Liver (tissue), 9 donors: ENCODE results near the gene WDR77. TPM values are rescaled to one million over a fixed set of nuclear protein-coding genes. Genes with fewer than 3 reads are reported as not detected.

ENCODE experiments used
- DNase-seq: peaks from one replicate; pipeline ENCODE4 v3.0.0-alpha.2; 2017; ENCODE audit warnings: low spot score
- H3K27ac ChIP-seq, 2 donors: one replicate each; pipeline ENCODE4 v1.7.0; 2013; ENCODE audit warnings: inconsistent platforms in 2 of 2, low read length in 2 of 2, control low read depth in 1 of 2, low read depth in 1 of 2, mild to moderate bottlenecking in 1 of 2
- H3K27me3 ChIP-seq, 4 donors: one replicate each; pipeline versions ENCODE4 v1.6.1 to v1.7.0; 2013; ENCODE audit warnings: low read length in 3 of 4, inconsistent platforms in 1 of 4, mild to moderate bottlenecking in 1 of 4, moderate library complexity in 1 of 4; ENCODE audit not compliant: control insufficient read depth in 4 of 4, insufficient read depth in 4 of 4
- H3K36me3 ChIP-seq, 4 donors: one replicate each; pipeline versions ENCODE4 v1.6.1 to v1.7.0; 2013; ENCODE audit warnings: low read length in 3 of 4, mild to moderate bottlenecking in 3 of 4, low read depth in 1 of 4, moderate library complexity in 1 of 4; ENCODE audit not compliant: control insufficient read depth in 4 of 4, insufficient read depth in 3 of 4
- H3K4me1 ChIP-seq, 4 donors: one replicate each; pipeline versions ENCODE4 v1.6.1 to v1.7.0; 2013; ENCODE audit warnings: low read length in 3 of 4, mild to moderate bottlenecking in 3 of 4, moderate library complexity in 1 of 4; ENCODE audit not compliant: control insufficient read depth in 4 of 4, insufficient read depth in 4 of 4
- H3K4me3 ChIP-seq, 3 donors: one replicate each; pipeline versions ENCODE4 v1.6.1 to v1.7.0; 2013; ENCODE audit warnings: low read length in 3 of 3, control low read depth in 1 of 3, low read depth in 1 of 3, mild to moderate bottlenecking in 1 of 3
- H3K9ac ChIP-seq, 2 donors: one replicate each; pipeline ENCODE4 v1.7.0; 2013; ENCODE audit warnings: low read length in 2 of 2, mild to moderate bottlenecking in 2 of 2, moderate library complexity in 2 of 2, control low read depth in 1 of 2, low read depth in 1 of 2
- H3K9me3 ChIP-seq, 4 donors: one replicate each; pipeline versions ENCODE4 v1.6.1 to v1.7.0; 2013; ENCODE audit warnings: low read length in 3 of 4; ENCODE audit not compliant: control insufficient read depth in 4 of 4
- ATF3 ChIP-seq: IDR thresholded peaks from 2 replicates; pipeline ENCODE4 v1.6.1; 2016; ENCODE audit warnings: antibody characterized with exemption
- CTCF ChIP-seq: fragments of 150-350 bp; IDR thresholded peaks from 2 replicates; pipeline ENCODE4 v1.5.1; 2017; ENCODE audit warnings: improper control_type of control experiment, low read depth, low read length; ENCODE audit not compliant: missing input control
- FOXA1 ChIP-seq: IDR thresholded peaks from 2 replicates; pipeline ENCODE4 v1.6.1; 2016; ENCODE audit warnings: antibody characterized with exemption
- HNF4A ChIP-seq, 2 donors: conservative IDR thresholded peaks; 2 replicates each; pipeline ENCODE4 v1.6.1; 2016; ENCODE audit warnings: antibody characterized with exemption in 2 of 2, mild to moderate bottlenecking in 2 of 2
- HNF4G ChIP-seq: IDR thresholded peaks from 2 replicates; pipeline ENCODE4 v1.6.1; 2016; ENCODE audit warnings: antibody characterized with exemption
- NR2F2 ChIP-seq: IDR thresholded peaks from 2 replicates; pipeline ENCODE4 v1.6.1; 2016; ENCODE audit warnings: antibody characterized with exemption
- RAD21 ChIP-seq, 2 donors: IDR thresholded peaks; 2 replicates each; pipeline ENCODE4 v1.6.1; 2016; ENCODE audit warnings: antibody characterized with exemption in 2 of 2, mild to moderate bottlenecking in 2 of 2
- RXRA ChIP-seq, 2 donors: IDR thresholded peaks; 2 replicates each; pipeline ENCODE4 v1.6.1; 2017 to 2018; ENCODE audit warnings: antibody characterized with exemption in 2 of 2, mild to moderate bottlenecking in 1 of 2
- SP1 ChIP-seq: IDR thresholded peaks from 2 replicates; pipeline ENCODE4 v1.6.1; 2018; ENCODE audit warnings: antibody characterized with exemption, mild to moderate bottlenecking
- TAF1 ChIP-seq: conservative IDR thresholded peaks from 2 replicates; pipeline ENCODE4 v1.6.1; 2016; ENCODE audit warnings: antibody characterized with exemption, mild to moderate bottlenecking
- YY1 ChIP-seq: IDR thresholded peaks from 2 replicates; pipeline ENCODE4 v1.6.1; 2016; ENCODE audit warnings: antibody characterized with exemption, mild to moderate bottlenecking
- ZBTB33 ChIP-seq: IDR thresholded peaks from 2 replicates; pipeline ENCODE4 v1.6.1; 2016; ENCODE audit warnings: antibody characterized with exemption
- WGBS: extraction: QIAGEN DNeasy Blood & Tissue Kit; methylation state at CpG from one replicate; pipeline ENCODE4 v1.1.7; 2013; 5-methylcytosine and 5-hydroxymethylcytosine counted together
- polyA plus RNA-seq, 2 donors: library from polyadenylated mRNA; stranded (reverse) in 1 of 2; unstranded in 1 of 2; fragments of 200-250 nt in 1 of 2; fragments of >200 nt in 1 of 2; fragmentation: Nextera tagmentation in 1 of 2; extraction: Ambion mirVana in 1 of 2; gene quantifications; one replicate each; pipeline versions ENCODE4 v1.2.1 to v1.2.3, GENCODE V29; 2013 to 2015
- total RNA-seq, 2 donors: library from RNA; depleted of rRNA; stranded (reverse); fragments of >200 nt; gene quantifications; one replicate each; pipeline ENCODE4 v1.2.3, GENCODE V29; 2014
- donor health status: healthy.
- donor health status: healthy.
- donor health status: healthy.
- donor health status: healthy.
- donor health status: healthy.

WDR77 gene
- total and polyA plus RNA-seq, 4 donors, result 12.7 to 25.3 (median 19.9) TPM

GRCh38 chr1:111417755-111418154 lies 31.3 kb downstream of the WDR77 start (continued):
- TF ChIP-seq CTCF (no peak), YY1 (peak; percentile 73), RAD21 (IDR thresholded peaks at IDR 0.05) (peak; percentile 24 to 26), HNF4G (no peak), RXRA (IDR thresholded peaks at IDR 0.05) (peak; percentile 27 to 71), HNF4A (conservative IDR thresholded peaks at IDR 0.05) (peak; percentile 31 to 55), ATF3 (no peak)

- Histone ChIP-seq H3K27me3 (no peaks in the 10 kb centered on the region), H3K4me3 (no peak overlapping the region)
These were observed 33.6 kb downstream of the WDR77 start for GRCh38 chr1:111415461-111415860.

GRCh38 chr1:111414756-111415155 lies 34.3 kb downstream of the WDR77 start:
- no peak for DNase-seq
- Histone ChIP-seq H3K27ac (no peak overlapping the region), H3K27me3 (no peaks in the 10 kb centered on the region), H3K4me1 (peaks cover 0 to 16% (median 15%) of the 10 kb centered on the region in 4 donors), H3K36me3 (peaks cover 0 to 8% (median 4%) of the 10 kb centered on the region in 4 donors), H3K9ac (no peak overlapping the region), H3K4me3 (no peak overlapping the region), H3K9me3 (no peaks in the 10 kb centered on the region)
- WGBS, result 84% methylated on average over 2 of the region's 2 CpGs
- TF ChIP-seq TAF1 (no peak), NR2F2 (no peak), SP1 (no peak), RAD21 (IDR thresholded peaks at IDR 0.05) (no peak), ZBTB33 (no peak), HNF4A (conservative IDR thresholded peaks at IDR 0.05) (peak in 1 of 2 donors; percentile 10)

More at GRCh38 chr1:111415461-111415860, 33.6 kb downstream of the WDR77 start:
- Histone ChIP-seq H3K9ac (no peak overlapping the region), H3K9me3 (no peaks in the 10 kb centered on the region), H3K36me3 (peaks cover 0 to 8% (median 4%) of the 10 kb centered on the region in 4 donors), H3K27ac (no peak overlapping the region), H3K4me1 (peaks cover 0 to 16% (median 15%) of the 10 kb centered on the region in 4 donors)
- 93% methylated on average over 3 of the region's 3 CpGs for WGBS
- no peak for DNase-seq
- no peak for TF ChIP-seq NR2F2
- TF ChIP-seq RXRA (IDR thresholded peaks at IDR 0.05), result no peak
- no peak for TF ChIP-seq FOXA1
- TF ChIP-seq YY1, result no peak
- no peak for TF ChIP-seq ZBTB33
